ENCODE measurements around the gene CIDEB.
A peak's percentile ranks its signal among the peaks of the same experiment; 100 is the strongest.

The CIDEB gene

GRCh38 chr14:24274101-24274543 lies 33.7 kb downstream of the CIDEB start:
- no peak for TF ChIP-seq CTCF (conservative IDR thresholded peaks at IDR 0.05; ENCODE audit: control insufficient read depth, insufficient read depth, low read depth, low read length)
- peak; percentile 6 for DNase-seq (ENCODE audit: low read depth)

GRCh38 chr14:24273422-24273998 lies 34.3 kb downstream of the CIDEB start:
- no peak for TF ChIP-seq CTCF (conservative IDR thresholded peaks at IDR 0.05; ENCODE audit: control insufficient read depth, insufficient read depth, low read depth, low read length)
- no peak overlapping the region for H3K4me3 ChIP-seq (ENCODE audit: control insufficient read depth, low read depth, low read length)
- no peak for DNase-seq (ENCODE audit: low read depth)

More at GRCh38 chr14:24274101-24274543, 33.7 kb downstream of the CIDEB start:
- H3K4me3 ChIP-seq (ENCODE audit: control insufficient read depth, low read depth, low read length): no peak overlapping the region

- DNase-seq (ENCODE audit: low read depth): no peak
- no peak for TF ChIP-seq CTCF (conservative IDR thresholded peaks at IDR 0.05; ENCODE audit: control insufficient read depth, insufficient read depth, low read depth, low read length)
- H3K4me3 ChIP-seq (ENCODE audit: control insufficient read depth, low read depth, low read length): no peak overlapping the region
Measured at GRCh38 chr14:24272467-24272866, 35.3 kb downstream of the CIDEB start.

GRCh38 chr14:24271834-24272263 lies 35.9 kb downstream of the CIDEB start:
- H3K4me3 ChIP-seq (ENCODE audit: control insufficient read depth, low read depth, low read length): peak overlapping the region; percentile 91
- DNase-seq (ENCODE audit: low read depth): no peak
- no peak for TF ChIP-seq CTCF (conservative IDR thresholded peaks at IDR 0.05; ENCODE audit: control insufficient read depth, insufficient read depth, low read depth, low read length)

- peak; percentile 82 for DNase-seq (ENCODE audit: low read depth)
- peak within 1 kb of the TSS; percentile 91 for H3K4me3 ChIP-seq (ENCODE audit: control insufficient read depth, low read depth, low read length)
- TF ChIP-seq CTCF (conservative IDR thresholded peaks at IDR 0.05; ENCODE audit: control insufficient read depth, insufficient read depth, low read depth, low read length): peak; percentile 44
Measured at GRCh38 chr14:24271134-24271833, 36.5 kb downstream of the CIDEB start, which contains the start of gene RABGGTA. RABGGTA (minus strand) TSS chr14:24271597; CDS start chr14:24271115, 482 bp downstream.

GRCh38 chr14:24270537-24271133 lies 37.1 kb downstream of the CIDEB start:
- no peak for TF ChIP-seq CTCF (conservative IDR thresholded peaks at IDR 0.05; ENCODE audit: control insufficient read depth, insufficient read depth, low read depth, low read length)
- DNase-seq (ENCODE audit: low read depth): no peak
- H3K4me3 ChIP-seq (ENCODE audit: control insufficient read depth, low read depth, low read length): peak overlapping the region; percentile 91

Data from fibroblast of mammary gland (primary cell).